Neural crest cell (in vitro differentiated cells): ENCODE results near the gene ABHD2. TPM values are rescaled to one million over a fixed set of nuclear protein-coding genes. Genes with fewer than 3 reads are reported as not detected.
"Not testable (repeated sequence)": the region's sequence is repeated elsewhere in the genome, so short reads cannot be mapped to it uniquely, and the experiment has no call there.

Source experiments
- DNase-seq: peaks from one replicate; pipeline ENCODE4 v3.0.0; 2021; ENCODE audit warnings: low read depth, mixed read lengths, low spot score
- H3K27ac Mint-ChIP-seq: one replicate; pipeline ENCODE4 v1.8.0; 2021; ENCODE audit warnings: mild to moderate bottlenecking, mixed read lengths; ENCODE audit not compliant: unreplicated experiment
- H3K27me3 Mint-ChIP-seq: 2 replicates; pipeline ENCODE4 v1.8.0; 2021; ENCODE audit warnings: low read depth, mild to moderate bottlenecking, mixed read lengths
- H3K36me3 Mint-ChIP-seq: 2 replicates; pipeline ENCODE4 v1.8.0; 2021; ENCODE audit warnings: low read depth, mild to moderate bottlenecking, mixed read lengths
- H3K4me1 Mint-ChIP-seq: 2 replicates; pipeline ENCODE4 v1.8.0; 2021; ENCODE audit warnings: mixed read lengths
- H3K4me3 Mint-ChIP-seq: one replicate; pipeline ENCODE4 v1.8.0; 2021; ENCODE audit warnings: mild to moderate bottlenecking, mixed read lengths
- H3K9me3 Mint-ChIP-seq: 2 replicates; pipeline ENCODE4 v1.8.0; 2021; ENCODE audit warnings: mixed read lengths
- CTCF ChIP-seq: fragments of 200-600 bp; sonication (generic); conservative IDR thresholded peaks from 2 replicates; pipeline ENCODE4 v1.5.0; 2021; ENCODE audit warnings: antibody characterized with exemption, mild to moderate bottlenecking
- total RNA-seq: library from RNA; stranded (reverse); gene quantifications from 2 replicates; pipeline ENCODE4 v1.2.1, GENCODE V29; 2021

The ABHD2 gene
- total RNA-seq, 1 donor from 2014 or later: 31.0 TPM

- Mint-ChIP-seq H3K4me1 (peaks cover 34% of the 10 kb centered on the region), H3K27ac (no peak overlapping the region), H3K27me3 (no peaks in the 10 kb centered on the region), H3K9me3 (no peaks in the 10 kb centered on the region), H3K36me3 (no peaks in the 10 kb centered on the region), H3K4me3 (no peak overlapping the region)
- DNase-seq: no peak
- no peak for TF ChIP-seq CTCF
Observed at GRCh38 chr15:89225588-89225987, 137.3 kb downstream of the ABHD2 start.

GRCh38 chr15:89226359-89227221, 138.3 kb downstream of the ABHD2 start:
- Mint-ChIP-seq H3K4me1 (peaks cover 31% of the 10 kb centered on the region), H3K9me3 (no peaks in the 10 kb centered on the region), H3K27me3 (no peaks in the 10 kb centered on the region), H3K4me3 (no peak overlapping the region), H3K27ac (peak overlapping the region; percentile 40), H3K36me3 (no peaks in the 10 kb centered on the region)
- TF ChIP-seq CTCF: no peak
- DNase-seq: no peak

GRCh38 chr15:89227425-89227824, 139.2 kb downstream of the ABHD2 start:
- Mint-ChIP-seq H3K4me1 (peaks cover 22% of the 10 kb centered on the region), H3K27me3 (no peaks in the 10 kb centered on the region), H3K27ac (peak overlapping the region; percentile 40), H3K36me3 (no peaks in the 10 kb centered on the region), H3K4me3 (no peak overlapping the region), H3K9me3 (no peaks in the 10 kb centered on the region)
- TF ChIP-seq CTCF: no peak
- DNase-seq: no peak

- Mint-ChIP-seq H3K9me3 (no peaks in the 10 kb centered on the region), H3K27ac (no peak overlapping the region), H3K27me3 (peaks cover 6% of the 10 kb centered on the region), H3K4me1 (peaks cover 17% of the 10 kb centered on the region), H3K36me3 (no peaks in the 10 kb centered on the region), H3K4me3 (no peak overlapping the region)
- no peak for TF ChIP-seq CTCF
- no peak for DNase-seq
Observed at GRCh38 chr15:89230277-89230676, 142.0 kb downstream of the ABHD2 start.

- Mint-ChIP-seq H3K27me3 (peaks cover 7% of the 10 kb centered on the region), H3K27ac (no peak overlapping the region), H3K36me3 (no peaks in the 10 kb centered on the region), H3K4me3 (no peak overlapping the region), H3K4me1 (peaks cover 9% of the 10 kb centered on the region), H3K9me3 (no peaks in the 10 kb centered on the region)
- no peak for DNase-seq
- no peak for TF ChIP-seq CTCF
Observed at GRCh38 chr15:89231832-89232231, 143.6 kb downstream of the ABHD2 start.

- not testable (repeated sequence) for H3K36me3 Mint-ChIP-seq, H3K27me3 Mint-ChIP-seq, H3K9me3 Mint-ChIP-seq, H3K27ac Mint-ChIP-seq, DNase-seq
- Mint-ChIP-seq H3K4me1 (peaks cover 16% of the 10 kb centered on the region), H3K4me3 (peak overlapping the region; percentile 65)
Observed at GRCh38 chr15:89239883-89240810, 151.9 kb downstream of the ABHD2 start.
